ENCODE data around the gene TACR1.

DNA sequence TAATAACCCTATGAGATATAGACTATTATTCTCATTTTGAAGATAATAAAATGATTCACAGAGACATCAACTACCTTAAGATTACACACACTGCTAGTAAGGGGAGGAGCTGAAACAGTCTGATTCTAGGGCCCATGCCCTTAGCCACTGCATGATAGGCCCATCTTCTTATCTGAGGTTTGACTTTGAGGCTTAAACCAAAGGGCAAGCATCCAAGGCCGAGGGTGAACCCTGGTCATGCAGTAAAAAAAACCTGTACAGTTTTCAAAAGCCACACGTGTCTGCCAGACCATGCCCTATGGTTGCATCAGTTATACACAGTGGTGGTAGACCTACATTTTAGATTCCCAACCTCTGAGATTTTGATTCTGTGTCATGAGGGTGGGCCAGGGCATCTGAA lies 196.0 kb downstream of the TACR1 start:
- TF ChIP-seq, protein P1, sequence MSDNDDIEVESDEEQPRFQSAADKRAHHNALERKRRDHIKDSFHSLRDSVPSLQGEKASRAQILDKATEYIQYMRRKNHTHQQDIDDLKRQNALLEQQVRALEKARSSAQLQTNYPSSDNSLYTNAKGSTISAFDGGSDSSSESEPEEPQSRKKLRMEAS (IDR thresholded peaks at IDR 0.05), result no peak
- TF ChIP-seq YY1 (IDR thresholded peaks at IDR 0.05; ENCODE audit: low read depth), result no peak
- no peak for TF ChIP-seq REST (IDR thresholded peaks at IDR 0.05; ENCODE audit: low read depth)
- no peak for TF ChIP-seq USF1 (IDR thresholded peaks at IDR 0.05)
- TF ChIP-seq RAD21 (IDR thresholded peaks at IDR 0.05; ENCODE audit: low read depth), result no peak
- TF ChIP-seq EGR1 (IDR thresholded peaks at IDR 0.05), result no peak
